HG03442 (cell line): Measurements from ENCODE around the gene COL11A1.
"Not testable (repeated sequence)": the region's sequence is repeated elsewhere in the genome, so short reads cannot be mapped to it uniquely, and the experiment has no call there.

Experiments used
- ATAC-seq: cut with Tn5 transposase; IDR thresholded peaks from one replicate; pipeline ENCODE4 v1.9.1; 2021; ENCODE audit warnings: mild to moderate bottlenecking, moderate library complexity; ENCODE audit not compliant: unreplicated experiment

Gene COL11A1

DNA sequence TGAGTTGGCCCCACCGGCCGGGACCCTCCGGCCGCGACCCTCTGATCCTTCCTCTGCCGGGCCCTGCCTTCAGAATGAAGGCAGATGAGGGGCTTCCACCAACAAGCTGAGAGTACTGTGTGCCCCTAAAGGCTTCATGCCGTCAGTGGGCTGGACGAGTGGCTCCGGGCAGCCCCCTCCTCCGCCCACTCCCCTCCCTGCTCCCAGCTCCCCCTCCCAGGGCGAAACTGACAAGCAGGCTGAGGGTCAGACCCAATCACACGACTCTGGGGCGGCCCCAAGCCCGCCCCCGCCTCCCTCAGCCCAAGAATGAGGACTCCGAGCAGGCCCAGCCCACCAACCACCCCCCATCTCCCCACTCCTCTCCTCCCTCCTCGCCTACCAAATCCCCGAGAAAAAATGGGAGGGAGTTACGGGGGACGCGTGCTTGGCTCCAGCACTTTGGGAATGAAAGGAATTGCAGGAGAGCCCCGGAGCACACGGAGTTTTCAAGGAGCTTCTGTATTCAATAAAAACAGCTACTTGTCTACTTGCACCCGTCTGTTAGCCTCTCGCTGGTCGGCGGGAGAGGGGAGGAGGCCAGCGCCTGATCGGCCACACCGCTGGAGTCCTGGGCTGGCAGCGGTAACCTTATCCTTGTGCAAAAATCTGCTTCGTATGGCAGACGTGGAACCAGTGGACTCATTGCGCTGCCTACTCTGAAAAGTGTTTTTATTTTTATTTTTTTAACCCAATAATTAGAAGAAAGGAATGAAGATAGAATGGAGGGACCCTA is at the start of gene COL11A1:
TSS of gene COL11A1 (minus strand) at position 147 of the 775 bp plus-strand sequence. CDS start 344 bp downstream, outside the sequence.
- ATAC-seq = no peak

DNA sequence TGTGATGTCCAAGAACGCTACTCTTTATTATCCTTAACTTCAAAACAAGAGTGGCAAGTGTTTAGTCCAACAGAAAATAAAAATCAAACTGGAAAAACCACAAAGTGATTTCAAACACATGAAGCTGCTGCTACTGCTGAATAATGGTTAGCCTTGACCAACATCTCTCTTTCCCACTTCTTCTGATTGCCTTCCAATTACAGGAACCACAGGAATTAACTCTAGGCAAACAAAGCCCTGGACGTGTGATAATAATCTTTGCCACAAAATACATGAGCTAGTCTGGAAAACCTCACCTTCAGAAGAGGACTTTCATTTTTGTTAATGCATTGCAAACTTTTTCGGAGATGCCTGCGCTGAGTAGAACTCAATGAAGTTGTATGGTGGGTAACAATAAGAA is 48.6 kb upstream of the COL11A1 start:
- no peak for ATAC-seq

DNA sequence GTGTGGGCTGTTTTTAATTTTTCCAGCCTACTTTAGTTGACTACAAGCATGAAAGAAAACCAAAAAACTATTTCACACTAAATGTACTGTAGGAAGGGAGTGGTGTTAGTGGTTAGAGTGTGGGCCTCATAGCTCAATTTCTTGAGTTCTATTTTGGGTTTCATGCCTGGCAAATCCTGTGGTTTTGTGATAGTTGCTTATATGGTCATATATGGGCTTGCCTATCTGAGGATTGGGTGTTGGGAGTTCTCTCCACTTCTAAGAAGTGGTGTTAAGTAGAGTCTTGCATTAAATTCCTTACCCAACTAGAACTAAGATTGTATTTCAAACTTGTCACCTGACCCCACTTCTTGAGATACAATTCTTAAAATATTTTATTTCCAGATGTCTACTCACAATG is 37.8 kb upstream of the COL11A1 start:
- ATAC-seq = no peak

DNA sequence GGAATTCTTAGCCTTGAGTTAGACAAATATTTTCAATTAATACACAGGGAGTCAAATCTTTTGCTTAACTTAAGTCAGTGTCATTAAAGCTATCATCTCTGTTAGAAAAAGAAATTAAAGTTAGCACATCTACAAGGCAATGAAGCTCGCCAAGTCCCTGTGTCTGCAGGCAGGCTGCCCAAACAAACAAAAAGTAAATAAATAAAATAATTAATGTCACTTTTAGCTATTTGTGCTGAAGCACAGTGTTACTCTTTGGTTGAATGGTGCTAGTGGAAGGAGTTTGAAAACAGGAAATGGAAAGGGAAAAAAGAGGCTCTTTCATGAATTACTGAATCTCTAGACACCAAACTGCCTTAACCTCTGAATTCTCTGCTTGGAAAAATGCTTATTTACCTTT is 37.1 kb upstream of the COL11A1 start:
- no peak for ATAC-seq

DNA sequence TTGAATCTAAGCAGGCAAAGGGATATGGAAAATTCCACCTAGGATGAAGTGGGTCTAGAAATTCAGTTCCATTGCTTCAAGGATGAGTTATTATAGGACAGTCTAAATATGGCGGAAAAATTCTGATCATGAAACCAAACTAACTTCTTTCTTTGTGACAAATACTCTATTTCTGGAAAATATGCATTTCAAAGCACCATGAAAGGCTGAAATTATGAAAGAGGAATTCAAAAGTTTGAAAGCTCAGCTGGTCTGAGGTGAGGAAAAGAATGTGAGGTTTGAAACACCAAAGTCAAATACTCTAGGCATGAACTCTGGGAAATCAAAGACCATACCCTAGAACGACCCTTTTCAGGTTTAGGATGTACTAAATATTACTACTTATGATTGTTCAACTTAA is 36.4 kb upstream of the COL11A1 start:
- no peak for ATAC-seq

DNA sequence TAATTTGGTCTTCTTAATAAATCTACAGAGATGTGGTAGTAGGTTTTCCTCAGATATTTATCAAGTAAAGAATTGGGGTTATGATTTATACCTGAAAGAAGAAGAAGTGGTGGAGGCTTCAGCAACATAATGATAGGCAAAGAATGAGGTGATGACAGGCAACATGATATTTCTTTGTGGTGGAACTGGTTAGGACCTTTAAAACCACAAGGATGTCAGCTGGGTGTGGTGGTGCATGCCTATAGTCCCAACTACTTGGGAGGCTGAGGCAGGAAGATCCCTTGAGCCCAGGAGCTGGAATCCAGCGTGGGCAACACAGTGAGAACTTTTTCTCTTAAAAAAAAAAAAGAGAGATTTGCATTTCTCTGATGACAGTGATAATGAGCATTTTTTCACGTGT is 34.1 kb upstream of the COL11A1 start:
- no peak for ATAC-seq

DNA sequence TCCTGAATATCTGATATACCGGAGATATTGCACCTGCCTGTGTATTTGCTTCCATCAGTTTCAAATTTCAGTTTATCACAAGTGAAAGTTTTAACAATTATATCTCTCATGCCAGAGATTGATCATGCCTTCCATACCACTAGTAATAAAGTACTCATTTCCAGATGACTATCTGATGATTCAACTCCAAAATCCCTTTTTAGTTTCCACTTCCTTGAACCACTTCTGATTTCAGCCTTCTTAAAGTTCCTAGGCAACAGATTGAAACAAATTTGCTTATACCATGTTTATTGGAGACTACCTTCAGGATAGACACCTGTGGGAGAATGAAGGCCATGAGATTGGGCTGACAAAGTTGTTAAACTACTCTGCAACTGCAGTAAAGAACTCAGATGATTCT is 21.5 kb upstream of the COL11A1 start:
- no peak for ATAC-seq

- no peak for ATAC-seq
Observed at GRCh38 chr1:103129255-103129654, 20.9 kb upstream of the COL11A1 start.

- ATAC-seq = not testable (repeated sequence)
Observed at GRCh38 chr1:103128256-103128655, 19.9 kb upstream of the COL11A1 start.

DNA sequence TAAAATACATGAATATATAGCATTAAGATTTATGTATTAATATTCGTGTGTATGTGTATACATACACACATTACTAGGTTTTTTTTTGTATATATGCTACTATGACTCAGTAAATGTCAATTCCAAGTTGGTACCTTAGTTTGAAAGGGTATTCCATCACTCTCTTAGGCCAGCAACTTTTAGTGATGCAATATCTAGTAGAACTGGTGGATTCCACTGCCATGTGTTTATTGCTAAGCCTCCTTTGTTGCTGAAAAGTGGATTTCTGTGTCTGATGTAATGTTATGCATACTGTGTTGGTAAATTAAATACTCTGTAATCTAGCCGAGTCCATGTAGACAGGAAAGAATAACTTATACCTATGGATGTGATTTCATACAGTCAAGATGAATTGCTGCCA is 16.9 kb upstream of the COL11A1 start:
- no peak for ATAC-seq

- no peak for ATAC-seq
Observed at GRCh38 chr1:103122983-103123720, 14.8 kb upstream of the COL11A1 start.

DNA sequence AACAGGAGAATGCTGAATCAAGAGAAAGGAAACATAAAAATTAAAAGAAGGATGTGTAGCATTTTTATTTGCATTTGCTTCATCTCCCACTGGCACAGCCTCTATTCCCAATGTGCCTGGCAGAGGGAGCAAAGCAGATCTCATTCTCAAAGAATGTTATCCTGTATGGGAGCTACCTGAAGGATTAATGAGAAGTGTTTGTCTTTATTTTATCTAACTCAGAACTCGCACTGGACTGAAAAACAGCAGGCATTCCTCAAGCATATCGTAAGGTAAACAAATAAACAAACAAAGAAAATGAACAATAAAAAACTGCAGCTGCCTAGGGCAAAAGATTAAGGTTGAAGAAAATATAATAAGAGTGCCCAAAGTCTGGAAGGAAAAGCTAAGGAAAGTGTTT is 12.7 kb upstream of the COL11A1 start:
- no peak for ATAC-seq

DNA sequence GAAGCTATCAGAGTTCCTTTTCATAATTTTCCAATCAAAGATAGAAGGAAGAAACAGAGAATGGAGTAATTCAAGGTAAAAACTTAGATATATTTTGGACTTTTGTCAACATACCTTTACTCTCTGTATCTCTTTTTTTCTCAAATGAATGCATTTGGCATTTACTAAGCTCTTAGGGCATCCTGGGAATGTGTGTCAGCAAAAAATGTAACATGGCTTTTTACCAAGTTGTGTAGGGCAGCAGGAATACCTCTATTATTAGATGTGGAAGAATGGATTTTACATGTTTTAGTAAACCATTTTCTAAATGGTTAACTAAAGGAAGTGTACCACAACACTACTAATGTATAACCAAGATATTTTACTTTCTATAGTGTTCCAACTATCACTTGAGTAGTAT is 4.2 kb upstream of the COL11A1 start:
- no peak for ATAC-seq

GRCh38 chr1:103111926-103112325 is 3.6 kb upstream of the COL11A1 start:
- ATAC-seq = no peak

DNA sequence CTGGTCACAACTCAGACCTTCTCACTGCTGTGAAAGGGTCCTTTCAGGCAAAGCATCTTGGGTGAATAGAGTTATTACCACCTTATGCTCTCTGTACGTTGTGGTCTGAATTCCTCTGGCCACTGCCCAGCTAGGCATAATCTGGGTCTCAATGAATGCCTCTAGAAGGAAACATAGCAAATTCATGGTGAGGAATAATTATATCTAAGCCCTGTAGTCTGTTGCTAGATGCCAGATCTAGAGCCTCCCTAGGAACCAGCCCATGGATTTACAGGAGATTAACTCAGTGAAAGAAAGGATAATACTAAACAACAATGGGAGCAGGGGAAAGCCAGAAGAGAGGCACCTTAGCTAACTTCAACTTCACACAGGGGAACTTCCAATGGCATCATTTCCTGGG is 2.4 kb upstream of the COL11A1 start:
- no peak for ATAC-seq

GRCh38 chr1:103109311-103109920 is 1.1 kb upstream of the COL11A1 start:
- no peak for ATAC-seq

- ATAC-seq = no peak
Observed at GRCh38 chr1:103107741-103108375, 464 bp downstream of the COL11A1 start.

- ATAC-seq = peak; percentile 79
Observed at GRCh38 chr1:103106426-103107341, 1.6 kb downstream of the COL11A1 start.

GRCh38 chr1:103101399-103101798 is 6.9 kb downstream of the COL11A1 start:
- no peak for ATAC-seq

- no peak for ATAC-seq
Observed at GRCh38 chr1:103089221-103089620, 19.1 kb downstream of the COL11A1 start.
